Stimulated activated CD4-positive, alpha-beta T cell treated with anti-CD3 and anti-CD28 coated beads, TNF-alpha, amount 100 ng/mL, for 1 hour (primary cell): Measurements from ENCODE around the gene MAP7.

Experiments used
- DNase-seq, 3 donors: peaks; one replicate each; pipeline ENCODE4 v3.0.0-alpha.2; 2020; ENCODE audit warnings: low read depth in 3 of 3, low spot score in 1 of 3

MAP7 gene

GRCh38 chr6:136532030-136532429 is 18.2 kb downstream of the MAP7 start:
- no peak for DNase-seq

- no peak for DNase-seq
Measured at GRCh38 chr6:136529710-136530109, 20.5 kb downstream of the MAP7 start.

- DNase-seq = no peak
Measured at GRCh38 chr6:136528477-136528876, 21.7 kb downstream of the MAP7 start.

GRCh38 chr6:136527831-136528230 is 22.4 kb downstream of the MAP7 start:
- DNase-seq = no peak

- no peak for DNase-seq
Measured at GRCh38 chr6:136526937-136527336, 23.3 kb downstream of the MAP7 start.

- DNase-seq = no peak
Measured at GRCh38 chr6:136526196-136526930, 23.9 kb downstream of the MAP7 start.

- no peak for DNase-seq
Measured at GRCh38 chr6:136525586-136526195, 24.5 kb downstream of the MAP7 start.

- DNase-seq = no peak
Measured at GRCh38 chr6:136524936-136525413, 25.2 kb downstream of the MAP7 start.

- no peak for DNase-seq
Measured at GRCh38 chr6:136524339-136524935, 25.8 kb downstream of the MAP7 start.

GRCh38 chr6:136523196-136523595 is 27.0 kb downstream of the MAP7 start:
- no peak for DNase-seq

GRCh38 chr6:136522636-136523035 is 27.6 kb downstream of the MAP7 start:
- no peak for DNase-seq

- no peak for DNase-seq
Measured at GRCh38 chr6:136521911-136522310, 28.3 kb downstream of the MAP7 start.

- DNase-seq = no peak
Measured at GRCh38 chr6:136521427-136521826, 28.8 kb downstream of the MAP7 start.

GRCh38 chr6:136520517-136520916 is 29.7 kb downstream of the MAP7 start:
- no peak for DNase-seq

- no peak for DNase-seq
Measured at GRCh38 chr6:136517582-136517981, 32.6 kb downstream of the MAP7 start.

GRCh38 chr6:136517002-136517401 is 33.2 kb downstream of the MAP7 start:
- no peak for DNase-seq

GRCh38 chr6:136514591-136514990 is 35.6 kb downstream of the MAP7 start:
- DNase-seq = no peak

- DNase-seq = no peak
Measured at GRCh38 chr6:136511926-136512325, 38.3 kb downstream of the MAP7 start.

- no peak for DNase-seq
Measured at GRCh38 chr6:136511397-136511796, 38.8 kb downstream of the MAP7 start.

GRCh38 chr6:136510782-136511181 is 39.4 kb downstream of the MAP7 start:
- DNase-seq = no peak

GRCh38 chr6:136510299-136510698 is 39.9 kb downstream of the MAP7 start:
- no peak for DNase-seq

GRCh38 chr6:136508725-136509392 is 41.4 kb downstream of the MAP7 start:
- no peak for DNase-seq
